SK-N-SH (cell line): ENCODE data around the gene PARD3. TPM values are rescaled to one million over a fixed set of nuclear protein-coding genes. Genes with fewer than 3 reads are reported as not detected.
A peak's percentile ranks its signal among the peaks of the same experiment; 100 is the strongest.

Experiments used
- CTCF ChIA-PET: fragments of 300-600, 350-600 bp; formaldehyde crosslinking; extraction: SDS; loops from one replicate; lab custom pipeline; 2021; lab: Yijun Ruan, JAX
- POLR2A ChIA-PET: fragments of 350-600 bp; sonication (Branson Sonifier 250); formaldehyde crosslinking; extraction: SDS; loops from one replicate; lab custom pipeline; 2020; ENCODE audit warnings: antibody characterized with exemption, inconsistent platforms; lab: Yijun Ruan, JAX
- DNase-seq: peaks from one replicate; pipeline ENCODE4 v3.0.0; 2012
- H2AFZ ChIP-seq: fragments of 200-600 bp; sonication (generic); 2 replicates; pipeline ENCODE4 v1.8.1; 2016; ENCODE audit warnings: antibody characterized with exemption, mild to moderate bottlenecking, low read depth
- H3F3A ChIP-seq: fragments of 200-600 bp; sonication (generic); replicated peaks from 2 replicates; pipeline ENCODE3; 2016; ENCODE audit warnings: antibody characterized with exemption, mild to moderate bottlenecking; ENCODE audit not compliant: insufficient read depth
- H3K27ac ChIP-seq, 2 experiments: fragments of 200-500 bp in 1 of 2; fragments of 200-600 bp in 1 of 2; sonication (Bioruptor generic) in 1 of 2; sonication (generic), shearing (Covaris generic) in 1 of 2; 2 replicates each; pipeline versions ENCODE4 v1.5.1 to v1.6.1; 2014 to 2016; ENCODE audit warnings: low read depth in 2 of 2, inconsistent platforms in 1 of 2, low read length in 1 of 2, mild to moderate bottlenecking in 1 of 2, mixed read lengths in 1 of 2
- H3K27me3 ChIP-seq: fragments of 200-600 bp; sonication (generic), shearing (Covaris generic); 2 replicates; pipeline ENCODE4 v1.6.1; 2016; ENCODE audit warnings: mixed run types; ENCODE audit not compliant: insufficient read depth
- H3K36me3 ChIP-seq, 2 experiments: fragments of 200-500 bp in 1 of 2; fragments of 200-600 bp in 1 of 2; sonication (Bioruptor generic) in 1 of 2; sonication (generic) in 1 of 2; replicated peaks in 1 of 2; 2 replicates each; pipeline versions ENCODE3 to v1.5.1; 2014 to 2016; ENCODE audit warnings: low read length in 1 of 2, mild to moderate bottlenecking in 1 of 2; ENCODE audit not compliant: insufficient read depth in 2 of 2, control insufficient read depth in 1 of 2
- H3K4me1 ChIP-seq, 2 experiments: fragments of 200-500 bp in 1 of 2; fragments of 200-600 bp in 1 of 2; sonication (Bioruptor generic) in 1 of 2; sonication (generic), shearing (Covaris generic) in 1 of 2; 2 replicates each; pipeline versions ENCODE4 v1.5.1 to v1.6.1; 2014 to 2016; ENCODE audit warnings: low read depth in 1 of 2, low read length in 1 of 2, mixed run types in 1 of 2; ENCODE audit not compliant: insufficient read depth in 2 of 2, control insufficient read depth in 1 of 2
- H3K4me2 ChIP-seq: fragments of 200-600 bp; sonication (generic), shearing (Covaris generic); 2 replicates; pipeline ENCODE4 v1.6.1; 2017; ENCODE audit warnings: mixed run types
- H3K4me3 ChIP-seq, 2 experiments: fragments of 200-500 bp in 1 of 2; fragments of 200-600 bp in 1 of 2; sonication (Bioruptor generic) in 1 of 2; sonication (generic), shearing (Covaris generic) in 1 of 2; 2 replicates each; pipeline versions ENCODE4 v1.5.1 to v1.8.1; 2014 to 2016; ENCODE audit warnings: low read depth in 2 of 2, inconsistent platforms in 1 of 2, low read length in 1 of 2, mild to moderate bottlenecking in 1 of 2, mixed read lengths in 1 of 2, moderate library complexity in 1 of 2
- H3K79me2 ChIP-seq: fragments of 200-600 bp; sonication (generic); 2 replicates; pipeline ENCODE4 v1.8.1; 2017; ENCODE audit warnings: mild to moderate bottlenecking; ENCODE audit not compliant: insufficient read depth
- H3K9ac ChIP-seq: fragments of 200-600 bp; sonication (generic); 2 replicates; pipeline ENCODE4 v1.6.1; 2017; ENCODE audit warnings: mixed run types
- H3K9me2 ChIP-seq: fragments of 200-600 bp; sonication (generic); 2 replicates; pipeline ENCODE4 v1.6.1; 2017; ENCODE audit warnings: mixed run types
- H3K9me3 ChIP-seq: fragments of 200-600 bp; sonication (generic); 2 replicates; pipeline ENCODE4 v1.6.1; 2017; ENCODE audit warnings: mixed run types, mild to moderate bottlenecking, moderate library complexity
- H4K20me1 ChIP-seq: fragments of 200-600 bp; sonication (generic); 2 replicates; pipeline ENCODE4 v1.6.1; 2017; ENCODE audit warnings: mild to moderate bottlenecking, mixed run types; ENCODE audit not compliant: insufficient read depth
- CTCF ChIP-seq: fragments of 200-600 bp; sonication (generic); IDR thresholded peaks from 2 replicates; pipeline ENCODE4 v1.6.1; 2017; ENCODE audit warnings: antibody characterized with exemption, mild to moderate bottlenecking, moderate library complexity
- ELF1 ChIP-seq: IDR thresholded peaks from 2 replicates; pipeline ENCODE4 v1.4.0; 2012
- EP300 ChIP-seq, 2 experiments: IDR thresholded peaks; 2 replicates each; pipeline versions ENCODE4 v1.4.0 to v1.6.1; 2012; ENCODE audit warnings: borderline replicate concordance in 1 of 2, low read depth in 1 of 2, low read length in 1 of 2
- FOSL2 ChIP-seq: IDR thresholded peaks from 2 replicates; pipeline ENCODE4 v1.4.0; 2012; ENCODE audit warnings: low read depth, mild to moderate bottlenecking, moderate library complexity, borderline replicate concordance
- FOXJ3 ChIP-seq: sonication (generic); formaldehyde crosslinking; IDR thresholded peaks from 2 replicates; pipeline ENCODE4 v1.5.1; 2020; ENCODE audit warnings: mild to moderate bottlenecking, missing genetic modification reagents
- FOXM1 ChIP-seq: IDR thresholded peaks from 2 replicates; pipeline ENCODE4 v1.4.0; 2012; ENCODE audit warnings: low read depth, mild to moderate bottlenecking
- GABPA ChIP-seq: IDR thresholded peaks from 2 replicates; pipeline ENCODE4 v1.4.0; 2012; ENCODE audit warnings: low read depth, mild to moderate bottlenecking
- NFIC ChIP-seq: IDR thresholded peaks from 2 replicates; pipeline ENCODE4 v1.4.0; 2012; ENCODE audit warnings: borderline replicate concordance
- NRF1 ChIP-seq: IDR thresholded peaks from 2 replicates; pipeline ENCODE4 v1.6.1; 2012; ENCODE audit warnings: low read depth, mild to moderate bottlenecking, low read length
- POLR2AphosphoS5 ChIP-seq: IDR thresholded peaks from 2 replicates; pipeline ENCODE4 v1.6.1; 2012; ENCODE audit warnings: low read depth, low read length
- RCOR1 ChIP-seq: fragments of 150-350 bp; IDR thresholded peaks from 2 replicates; pipeline ENCODE4 v1.6.1; 2017; ENCODE audit warnings: antibody characterized with exemption, low read length
- SMC3 ChIP-seq: IDR thresholded peaks from 2 replicates; pipeline ENCODE4 v1.6.1; 2012; ENCODE audit warnings: low read depth, low read length, improper control_type of control experiment
- TAF1 ChIP-seq: IDR thresholded peaks from 2 replicates; pipeline ENCODE4 v1.6.1; 2012; ENCODE audit warnings: low read depth, mild to moderate bottlenecking, low read length, moderate library complexity, borderline replicate concordance
- TCF12 ChIP-seq: IDR thresholded peaks from 2 replicates; pipeline ENCODE4 v1.4.0; 2012
- USF2 ChIP-seq: fragments of 150-350 bp; IDR thresholded peaks from 2 replicates; pipeline ENCODE4 v1.6.1; 2017; ENCODE audit warnings: antibody characterized with exemption, low read length, low read depth, borderline replicate concordance
- WGBS: methylation state at CpG from one replicate; pipeline ENCODE4 v1.1.6; 2017; ENCODE audit warnings: low lambda C conversion rate; 5-methylcytosine and 5-hydroxymethylcytosine counted together
- polyA plus RNA-seq, 3 experiments: library from polyadenylated mRNA; depleted of rRNA; stranded (reverse); fragments of >200 nt; gene quantifications; 2 replicates each; pipeline ENCODE4 v1.2.3, GENCODE V29; 2012
- TF ChIP-seq, protein P1 (sequence below): IDR thresholded peaks from 2 replicates; pipeline ENCODE4 v1.4.0; 2012; ENCODE audit warnings: low read depth, borderline replicate concordance
- TF ChIP-seq, protein P2 (sequence below): IDR thresholded peaks from 2 replicates; pipeline ENCODE4 v1.4.0; 2012; ENCODE audit warnings: low read depth

Gene PARD3
- polyA plus RNA-seq, 1 of the 3 experiments (the other 2 are of a cell fraction) = 29.4 TPM

- no peaks in the 10 kb centered on the region for H3K9me3 ChIP-seq
- H2AFZ ChIP-seq = no peak overlapping the region
- no peak for DNase-seq
- H3K27me3 ChIP-seq = no peaks in the 10 kb centered on the region
- no peak overlapping the region; the same call in 1 of the 2 replicates for H3K9ac ChIP-seq
- peak overlapping the region; percentile 31; the same call in 1 of the 2 replicates for H3K4me2 ChIP-seq
- H3F3A ChIP-seq = peaks cover 8% of the 10 kb centered on the region
- H3K36me3 ChIP-seq = peaks cover 0 to 3% of the 10 kb centered on the region in 2 experiments
- ChIA-PET CTCF (no interaction called here), POLR2A (no interaction called here)
- H4K20me1 ChIP-seq = no peaks in the 10 kb centered on the region
- peak overlapping the region; percentile 71 to 81 for H3K27ac ChIP-seq
- H3K9me2 ChIP-seq = no peaks in the 10 kb centered on the region
- H3K4me1 ChIP-seq = peaks cover 0 to 23% of the 10 kb centered on the region in 2 experiments; a peak in 2 of 4 replicates
- H3K79me2 ChIP-seq = no peaks in the 10 kb centered on the region
- TF ChIP-seq NRF1 (no peak), FOXM1 (no peak), NFIC (no peak), FOSL2 (no peak), CTCF (no peak), POLR2AphosphoS5 (no peak), RCOR1 (no peak), EP300 (IDR thresholded peaks at IDR 0.05; ENCODE audit: borderline replicate concordance in 1 of 2, low read depth in 1 of 2, low read length in 1 of 2) (no peak)
- TF ChIP-seq, protein P1, sequence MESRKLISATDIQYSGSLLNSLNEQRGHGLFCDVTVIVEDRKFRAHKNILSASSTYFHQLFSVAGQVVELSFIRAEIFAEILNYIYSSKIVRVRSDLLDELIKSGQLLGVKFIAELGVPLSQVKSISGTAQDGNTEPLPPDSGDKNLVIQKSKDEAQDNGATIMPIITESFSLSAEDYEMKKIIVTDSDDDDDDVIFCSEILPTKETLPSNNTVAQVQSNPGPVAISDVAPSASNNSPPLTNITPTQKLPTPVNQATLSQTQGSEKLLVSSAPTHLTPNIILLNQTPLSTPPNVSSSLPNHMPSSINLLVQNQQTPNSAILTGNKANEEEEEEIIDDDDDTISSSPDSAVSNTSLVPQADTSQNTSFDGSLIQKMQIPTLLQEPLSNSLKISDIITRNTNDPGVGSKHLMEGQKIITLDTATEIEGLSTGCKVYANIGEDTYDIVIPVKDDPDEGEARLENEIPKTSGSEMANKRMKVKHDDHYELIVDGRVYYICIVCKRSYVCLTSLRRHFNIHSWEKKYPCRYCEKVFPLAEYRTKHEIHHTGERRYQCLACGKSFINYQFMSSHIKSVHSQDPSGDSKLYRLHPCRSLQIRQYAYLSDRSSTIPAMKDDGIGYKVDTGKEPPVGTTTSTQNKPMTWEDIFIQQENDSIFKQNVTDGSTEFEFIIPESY = no peak
- no peak overlapping the region for H3K4me3 ChIP-seq
- 82% methylated on average over 5 of the region's 5 CpGs for WGBS
Observed at GRCh38 chr10:34475786-34476185, 339.3 kb downstream of the PARD3 start.

- Histone ChIP-seq H3K79me2 (no peaks in the 10 kb centered on the region), H3F3A (peaks cover 8% of the 10 kb centered on the region), H3K27me3 (no peaks in the 10 kb centered on the region), H3K9me3 (no peaks in the 10 kb centered on the region), H3K4me3 (no peak overlapping the region), H2AFZ (no peak overlapping the region), H3K9ac (no peak overlapping the region), H3K4me1 (peaks cover 0 to 23% of the 10 kb centered on the region in 2 experiments; a peak in 2 of 4 replicates), H3K4me2 (peak overlapping the region; percentile 31; the same call in 1 of the 2 replicates), H4K20me1 (no peaks in the 10 kb centered on the region), H3K27ac (peak overlapping the region; percentile 71 to 81), H3K36me3 (peaks cover 0 to 5% of the 10 kb centered on the region in 2 experiments), H3K9me2 (no peaks in the 10 kb centered on the region)
- ChIA-PET POLR2A (no interaction called here), CTCF (no interaction called here)
- WGBS = 3% methylated on average over 2 of the region's 2 CpGs
- DNase-seq = no peak
- TF ChIP-seq ELF1 = no peak
- no peak for TF ChIP-seq TAF1
- TF ChIP-seq RCOR1 = no peak
- TF ChIP-seq FOXJ3 (CRISPR knock-in tag) = no peak
- TF ChIP-seq, protein P1 = no peak
- no peak for TF ChIP-seq GABPA
- TF ChIP-seq TCF12 = peak; percentile 78
- TF ChIP-seq, protein P2, sequence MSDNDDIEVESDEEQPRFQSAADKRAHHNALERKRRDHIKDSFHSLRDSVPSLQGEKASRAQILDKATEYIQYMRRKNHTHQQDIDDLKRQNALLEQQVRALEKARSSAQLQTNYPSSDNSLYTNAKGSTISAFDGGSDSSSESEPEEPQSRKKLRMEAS = no peak
- TF ChIP-seq SMC3 = no peak
- no peak for TF ChIP-seq USF2
- no peak for TF ChIP-seq CTCF
- TF ChIP-seq POLR2AphosphoS5 = no peak
Observed at GRCh38 chr10:34475274-34475646, 339.8 kb downstream of the PARD3 start.
